ENCODE data around the gene NSG2. TPM values are rescaled to one million over a fixed set of nuclear protein-coding genes. Genes with fewer than 3 reads are reported as not detected.

NSG2 gene
- total RNA-seq, 1 donor from 2014 or later = 0.09 TPM

GRCh38 chr5:174108745-174109144 lies 63.2 kb downstream of the NSG2 start:
- Histone ChIP-seq H4K20me1 (ENCODE audit: insufficient read depth, low read length) (no peaks in the 10 kb centered on the region), H3K4me2 (ENCODE audit: low read length) (no peak overlapping the region), H2AFZ (ENCODE audit: low read depth, low read length) (no peak overlapping the region), H3K79me2 (ENCODE audit: insufficient read depth, low read length) (no peaks in the 10 kb centered on the region), H3K4me3 (ENCODE audit: insufficient read depth, low read depth, low read length) (no peak overlapping the region), H3K4me1 (ENCODE audit: insufficient read depth, low read length) (no peaks in the 10 kb centered on the region), H3K9me3 (ENCODE audit: insufficient read depth, low read depth, low read length) (no peaks in the 10 kb centered on the region), H3K36me3 (ENCODE audit: insufficient read depth, low read length) (no peaks in the 10 kb centered on the region), H3K27me3 (ENCODE audit: insufficient read depth, low read length) (no peaks in the 10 kb centered on the region), H3K27ac (ENCODE audit: low read depth, low read length) (no peak overlapping the region), H3K9ac (ENCODE audit: low read length) (no peak overlapping the region)
- H3K36me3 Mint-ChIP-seq (ENCODE audit: low read depth, unreplicated experiment) = no peaks in the 10 kb centered on the region
- peaks cover 9% of the 10 kb centered on the region for H3K27me3 Mint-ChIP-seq (ENCODE audit: low read depth, unreplicated experiment)
- FAIRE-seq (no peak), DNase-seq (ENCODE audit: low read depth) (no peak)
- H3K9me3 Mint-ChIP-seq (ENCODE audit: unreplicated experiment) = no peaks in the 10 kb centered on the region
- no peak overlapping the region for H3K27ac Mint-ChIP-seq (ENCODE audit: unreplicated experiment)
- H3K4me3 Mint-ChIP-seq (ENCODE audit: unreplicated experiment) = no peak overlapping the region
- H3K4me1 Mint-ChIP-seq (ENCODE audit: low read depth, unreplicated experiment) = peaks cover 9% of the 10 kb centered on the region
- no peak for TF ChIP-seq CTCF (IDR thresholded peaks at IDR 0.05; ENCODE audit: insufficient read depth, low read depth, low read length)
- TF ChIP-seq EZH2 (IDR thresholded peaks at IDR 0.05; ENCODE audit: insufficient read depth, low read length) = no peak

GRCh38 chr5:174109698-174110260 lies 64.3 kb downstream of the NSG2 start:
- Mint-ChIP-seq H3K27me3 (ENCODE audit: low read depth, unreplicated experiment) (peaks cover 10% of the 10 kb centered on the region), H3K36me3 (ENCODE audit: low read depth, unreplicated experiment) (no peaks in the 10 kb centered on the region), H3K4me1 (ENCODE audit: low read depth, unreplicated experiment) (peaks cover 9% of the 10 kb centered on the region), H3K27ac (ENCODE audit: unreplicated experiment) (no peak overlapping the region), H3K4me3 (ENCODE audit: unreplicated experiment) (no peak overlapping the region), H3K9me3 (ENCODE audit: unreplicated experiment) (no peaks in the 10 kb centered on the region)
- H3K27ac ChIP-seq (ENCODE audit: low read depth, low read length) = no peak overlapping the region
- DNase-seq (ENCODE audit: low read depth) (no peak), FAIRE-seq (no peak)
- no peak overlapping the region for H3K9ac ChIP-seq (ENCODE audit: low read length)
- H3K4me3 ChIP-seq (ENCODE audit: insufficient read depth, low read depth, low read length) = no peak overlapping the region
- no peaks in the 10 kb centered on the region for H3K79me2 ChIP-seq (ENCODE audit: insufficient read depth, low read length)
- no peaks in the 10 kb centered on the region for H4K20me1 ChIP-seq (ENCODE audit: insufficient read depth, low read length)
- no peaks in the 10 kb centered on the region for H3K36me3 ChIP-seq (ENCODE audit: insufficient read depth, low read length)
- no peak overlapping the region for H2AFZ ChIP-seq (ENCODE audit: low read depth, low read length)
- H3K4me2 ChIP-seq (ENCODE audit: low read length) = no peak overlapping the region
- no peaks in the 10 kb centered on the region for H3K4me1 ChIP-seq (ENCODE audit: insufficient read depth, low read length)
- no peaks in the 10 kb centered on the region for H3K27me3 ChIP-seq (ENCODE audit: insufficient read depth, low read length)
- no peak for TF ChIP-seq EZH2 (IDR thresholded peaks at IDR 0.05; ENCODE audit: insufficient read depth, low read length)
- no peaks in the 10 kb centered on the region for H3K9me3 ChIP-seq (ENCODE audit: insufficient read depth, low read depth, low read length)

- Histone ChIP-seq H3K4me3 (ENCODE audit: insufficient read depth, low read depth, low read length) (no peak overlapping the region), H3K9ac (ENCODE audit: low read length) (no peak overlapping the region), H3K4me1 (ENCODE audit: insufficient read depth, low read length) (no peaks in the 10 kb centered on the region), H3K79me2 (ENCODE audit: insufficient read depth, low read length) (no peaks in the 10 kb centered on the region), H4K20me1 (ENCODE audit: insufficient read depth, low read length) (no peaks in the 10 kb centered on the region), H3K27ac (ENCODE audit: low read depth, low read length) (no peak overlapping the region), H3K4me2 (ENCODE audit: low read length) (no peak overlapping the region), H3K36me3 (ENCODE audit: insufficient read depth, low read length) (no peaks in the 10 kb centered on the region), H3K9me3 (ENCODE audit: insufficient read depth, low read depth, low read length) (no peaks in the 10 kb centered on the region), H2AFZ (ENCODE audit: low read depth, low read length) (no peak overlapping the region), H3K27me3 (ENCODE audit: insufficient read depth, low read length) (no peaks in the 10 kb centered on the region)
- no peaks in the 10 kb centered on the region for H3K9me3 Mint-ChIP-seq (ENCODE audit: unreplicated experiment)
- H3K4me3 Mint-ChIP-seq (ENCODE audit: unreplicated experiment) = no peak overlapping the region
- TF ChIP-seq CTCF (IDR thresholded peaks at IDR 0.05; ENCODE audit: insufficient read depth, low read depth, low read length) = no peak
- no peaks in the 10 kb centered on the region for H3K36me3 Mint-ChIP-seq (ENCODE audit: low read depth, unreplicated experiment)
- DNase-seq (ENCODE audit: low read depth) (no peak), FAIRE-seq (no peak)
- H3K27ac Mint-ChIP-seq (ENCODE audit: unreplicated experiment) = no peak overlapping the region
- H3K27me3 Mint-ChIP-seq (ENCODE audit: low read depth, unreplicated experiment) = peaks cover 16% of the 10 kb centered on the region
- H3K4me1 Mint-ChIP-seq (ENCODE audit: low read depth, unreplicated experiment) = peaks cover 9% of the 10 kb centered on the region
Observed at GRCh38 chr5:174110310-174110709, 64.8 kb downstream of the NSG2 start.

Data from astrocyte (in vitro differentiated cells and primary cell).